ENCODE data around the gene CPSF6. TPM values are rescaled to one million over a fixed set of nuclear protein-coding genes. Genes with fewer than 3 reads are reported as not detected.
"Not testable (repeated sequence)": the region's sequence is repeated elsewhere in the genome, so short reads cannot be mapped to it uniquely, and the experiment has no call there.

CPSF6 gene
- 10 to 100 TPM; 27.4 to 54.2 (median 32.3) TPM for total RNA-seq

GRCh38 chr12:69239352-69239921 lies at the start of gene CPSF6:
TSS of gene CPSF6 (plus strand) at chr12:69239569. CDS start at chr12:69239647, 78 bp downstream.
- peak in 2 of 3 donors; percentile 56 to 94 for TF ChIP-seq POLR2AphosphoS5 (IDR thresholded peaks at IDR 0.05)
- TF ChIP-seq CTCF (IDR thresholded peaks at IDR 0.05), result peak in 1 of 2 donors; percentile 13
- no peak for TF ChIP-seq EP300 (IDR thresholded peaks at IDR 0.05)
- TF ChIP-seq POLR2A (IDR thresholded peaks at IDR 0.05), result peak; percentile 84 to 94
- WGBS, result 0% methylated on average over 8 of the region's 75 CpGs
- Histone ChIP-seq H3K9me3 (no peaks in the 10 kb centered on the region), H3K27ac (peak within 1 kb of the TSS; percentile 99), H3K27me3 (no peaks in the 10 kb centered on the region), H3K36me3 (no peaks in the 10 kb centered on the region), H3K4me1 (peaks cover 33% of the 10 kb centered on the region), H3K4me3 (peak within 1 kb of the TSS; percentile 92)
- peak; percentile 96 to 97 for DNase-seq (ENCODE audit: low spot score in 2 of 2)

- 53% methylated on average over 4 of the region's 4 CpGs for WGBS
- no peak for TF ChIP-seq POLR2A (IDR thresholded peaks at IDR 0.05)
- TF ChIP-seq EP300 (IDR thresholded peaks at IDR 0.05), result no peak
- TF ChIP-seq CTCF (IDR thresholded peaks at IDR 0.05), result no peak
- no peak for TF ChIP-seq POLR2AphosphoS5 (IDR thresholded peaks at IDR 0.05)
- Histone ChIP-seq H3K36me3 (no peaks in the 10 kb centered on the region), H3K4me3 (no peak overlapping the region), H3K9me3 (peaks cover 28% of the 10 kb centered on the region), H3K27ac (no peak overlapping the region), H3K4me1 (no peaks in the 10 kb centered on the region), H3K27me3 (no peaks in the 10 kb centered on the region)
- no peak for DNase-seq (ENCODE audit: low spot score in 2 of 2)
These were observed 42.8 kb upstream of the CPSF6 start for GRCh38 chr12:69196302-69197288.

- not testable (repeated sequence) for H3K4me1 ChIP-seq; H3K27me3 ChIP-seq; DNase-seq (ENCODE audit: low spot score in 2 of 2); H3K36me3 ChIP-seq; H3K27ac ChIP-seq; H3K4me3 ChIP-seq
- WGBS, result 98% methylated on average over 1 of the region's 1 CpG
- peaks cover 28% of the 10 kb centered on the region for H3K9me3 ChIP-seq
These were observed 39.4 kb upstream of the CPSF6 start for GRCh38 chr12:69199976-69200375.

GRCh38 chr12:69204191-69204590 lies 35.2 kb upstream of the CPSF6 start:
- peaks cover 18% of the 10 kb centered on the region for H3K9me3 ChIP-seq
- no peak overlapping the region for H3K4me3 ChIP-seq
- no peaks in the 10 kb centered on the region for H3K27me3 ChIP-seq
- H3K4me1 ChIP-seq, result no peaks in the 10 kb centered on the region
- H3K27ac ChIP-seq, result no peak overlapping the region
- 80% methylated on average over 4 of the region's 4 CpGs for WGBS
- TF ChIP-seq POLR2A (IDR thresholded peaks at IDR 0.05) (no peak), CTCF (IDR thresholded peaks at IDR 0.05) (no peak), EP300 (IDR thresholded peaks at IDR 0.05) (no peak), POLR2AphosphoS5 (IDR thresholded peaks at IDR 0.05) (no peak)
- DNase-seq (ENCODE audit: low spot score in 2 of 2), result no peak
- no peaks in the 10 kb centered on the region for H3K36me3 ChIP-seq

GRCh38 chr12:69210661-69211060 lies 28.7 kb upstream of the CPSF6 start:
- no peaks in the 10 kb centered on the region for H3K27me3 ChIP-seq
- TF ChIP-seq CTCF (IDR thresholded peaks at IDR 0.05), result no peak
- TF ChIP-seq POLR2A (IDR thresholded peaks at IDR 0.05), result no peak
- TF ChIP-seq POLR2AphosphoS5 (IDR thresholded peaks at IDR 0.05), result no peak
- no peak for TF ChIP-seq EP300 (IDR thresholded peaks at IDR 0.05)
- WGBS, result 90% methylated on average over 3 of the region's 3 CpGs

More at GRCh38 chr12:69210661-69211060, 28.7 kb upstream of the CPSF6 start:
- no peak overlapping the region for H3K27ac ChIP-seq
- H3K36me3 ChIP-seq, result no peaks in the 10 kb centered on the region
- H3K4me1 ChIP-seq, result no peaks in the 10 kb centered on the region
- no peak overlapping the region for H3K4me3 ChIP-seq
- DNase-seq (ENCODE audit: low spot score in 2 of 2), result no peak
- H3K9me3 ChIP-seq, result no peaks in the 10 kb centered on the region
